PC-3 (cell line): ENCODE data around the gene MMAA. TPM values are rescaled to one million over a fixed set of nuclear protein-coding genes. Genes with fewer than 3 reads are reported as not detected.
A peak's percentile ranks its signal among the peaks of the same experiment; 100 is the strongest.

Experiments used
- ATAC-seq: fragments of 200-7000 bp; cut with Tn5 transposase; 2 replicates; pipeline ENCODE4 v1.9.1; 2020; ENCODE audit warnings: mild to moderate bottlenecking, moderate library complexity
- BruUV-seq: library from RNA; stranded (reverse); fragments of 400-500 nt; replicated peaks from 2 replicates; lab custom pipeline; 2021; lab: Mats Ljungman, UMichigan
- CTCF ChIA-PET: fragments of 300-600 bp; sonication (Branson Sonifier 250); formaldehyde crosslinking; loops from one replicate; lab custom pipeline; 2022; ENCODE audit warnings: antibody characterized with exemption; lab: Charles Lee
- POLR2A ChIA-PET: fragments of 300-600 bp; sonication (Branson Sonifier 250); formaldehyde crosslinking; loops from one replicate; lab custom pipeline; 2022; ENCODE audit warnings: antibody characterized with exemption; ENCODE audit not compliant: unreplicated experiment; lab: Charles Lee
- DNase-seq: peaks from one replicate; pipeline ENCODE4 v3.0.0-alpha.2; 2015
- H2AFZ ChIP-seq: fragments of 300-600 bp; sonication (generic); 2 replicates; pipeline ENCODE4 v1.6.0; 2016; ENCODE audit warnings: antibody characterized with exemption, low read length
- H3F3A ChIP-seq: fragments of 300-600 bp; sonication (generic); one replicate; pipeline ENCODE4 v1.6.0; 2017; ENCODE audit warnings: antibody characterized with exemption, low read length, control low read depth, mild to moderate bottlenecking; ENCODE audit not compliant: unreplicated experiment
- H3K27ac ChIP-seq: fragments of 300-600 bp; sonication (generic); 2 replicates; pipeline ENCODE4 v1.5.1; 2016; ENCODE audit warnings: mild to moderate bottlenecking, low read length
- H3K27me3 ChIP-seq: fragments of 300-600 bp; sonication (generic); 2 replicates; pipeline ENCODE4 v1.6.1; 2016; ENCODE audit warnings: low read length, mixed read lengths
- H3K36me3 ChIP-seq: fragments of 300-600 bp; sonication (generic); 2 replicates; pipeline ENCODE4 v1.6.1; 2016; ENCODE audit warnings: low read depth, mixed run types, low read length, mixed read lengths
- H3K4me1 ChIP-seq: fragments of 300-600 bp; sonication (generic); 2 replicates; pipeline ENCODE4 v1.5.1; 2016; ENCODE audit warnings: low read length; ENCODE audit not compliant: insufficient read depth
- H3K4me2 ChIP-seq: fragments of 300-600 bp; sonication (generic); 2 replicates; pipeline ENCODE4 v1.6.0; 2016; ENCODE audit warnings: low read length
- H3K4me3 ChIP-seq: fragments of 300-600 bp; sonication (generic); 2 replicates; pipeline ENCODE4 v1.5.1; 2016; ENCODE audit warnings: mild to moderate bottlenecking, low read length, mixed read lengths
- H3K79me2 ChIP-seq: fragments of 300-600 bp; sonication (generic); 2 replicates; pipeline ENCODE4 v1.6.1; 2017; ENCODE audit warnings: low read length, mixed read lengths
- H3K9ac ChIP-seq: fragments of 300-600 bp; sonication (generic); 2 replicates; pipeline ENCODE4 v1.6.0; 2016; ENCODE audit warnings: mild to moderate bottlenecking, low read length
- H3K9me2 ChIP-seq: fragments of 300-600 bp; sonication (generic); replicated peaks from 2 replicates; pipeline ENCODE4 v1.6.1; 2016; ENCODE audit warnings: mixed run types, low read length, mixed read lengths
- H3K9me3 ChIP-seq: fragments of 300-600 bp; sonication (generic); 2 replicates; pipeline ENCODE4 v1.6.1; 2016; ENCODE audit warnings: low read length, mixed read lengths
- H4K20me1 ChIP-seq: fragments of 300-600 bp; sonication (generic); 2 replicates; pipeline ENCODE4 v1.6.1; 2016; ENCODE audit warnings: low read length, mixed read lengths
- EZH2 ChIP-seq: fragments of 300-600 bp; sonication (generic); IDR thresholded peaks from one replicate; pipeline ENCODE4 v1.6.1; 2017; ENCODE audit warnings: antibody characterized with exemption, mild to moderate bottlenecking, low read length; ENCODE audit not compliant: unreplicated experiment
- EZH2phosphoT487 ChIP-seq: fragments of 300-600 bp; sonication (generic); IDR thresholded peaks from 2 replicates; pipeline ENCODE4 v1.6.1; 2018; ENCODE audit warnings: mild to moderate bottlenecking, antibody characterized with exemption, low read length, borderline replicate concordance
- intact Hi-C: fragments of 100-400 bp; cut with micrococcal nuclease; formaldehyde crosslinking; loops from 2 replicates; pipeline ENCODE4 v1.9.0; 2023
- total RNA-seq: library from RNA; depleted of rRNA; stranded (reverse); fragments of >200 nt; gene quantifications from 2 replicates; pipeline ENCODE4 v1.2.3, GENCODE V29; 2014
- TF ChIP-seq, protein P1 (sequence below): fragments of 300-600 bp; sonication (generic); conservative IDR thresholded peaks from 2 replicates; pipeline ENCODE4 v1.5.1; 2017; ENCODE audit warnings: antibody characterized with exemption, low read depth, mild to moderate bottlenecking, low read length

Gene MMAA
- total RNA-seq, 1 experiment from 2014 or later = 5.3 TPM

DNA sequence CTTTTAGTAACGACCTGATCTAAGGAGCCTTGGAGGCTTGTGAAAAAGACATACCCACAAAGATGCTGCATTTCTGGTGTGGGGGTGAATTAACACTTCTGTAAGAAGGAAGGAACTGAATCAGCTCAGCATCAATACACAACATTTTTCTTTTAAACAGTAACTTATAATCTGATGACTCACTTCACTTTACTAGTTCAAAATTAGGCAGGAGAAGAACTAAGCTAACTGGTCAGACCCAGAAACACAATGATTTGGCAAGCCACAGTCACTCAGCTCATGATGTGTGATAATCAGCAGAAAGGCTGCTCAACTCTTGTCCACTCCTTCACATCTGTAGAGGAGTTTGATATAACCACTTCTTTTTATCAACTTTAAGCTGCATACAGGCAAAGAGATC is 4.6 kb downstream of the MMAA start:
- H4K20me1 ChIP-seq = no peaks in the 10 kb centered on the region
- peak overlapping the region; percentile 13; the same call in 1 of the 2 replicates for H3K4me2 ChIP-seq
- ChIA-PET POLR2A (interaction anchor here (0.6 to 1.2 kb wide), 2 partner anchors 52 to 109 kb away, joined by 4 to 13 read pairs; no protein-coding TSS in a partner anchor), CTCF (interaction anchor here (0.6 kb wide), 1 partner anchor 123 kb away, joined by 4 read pairs; no protein-coding TSS in a partner anchor)
- TF ChIP-seq, protein P1, sequence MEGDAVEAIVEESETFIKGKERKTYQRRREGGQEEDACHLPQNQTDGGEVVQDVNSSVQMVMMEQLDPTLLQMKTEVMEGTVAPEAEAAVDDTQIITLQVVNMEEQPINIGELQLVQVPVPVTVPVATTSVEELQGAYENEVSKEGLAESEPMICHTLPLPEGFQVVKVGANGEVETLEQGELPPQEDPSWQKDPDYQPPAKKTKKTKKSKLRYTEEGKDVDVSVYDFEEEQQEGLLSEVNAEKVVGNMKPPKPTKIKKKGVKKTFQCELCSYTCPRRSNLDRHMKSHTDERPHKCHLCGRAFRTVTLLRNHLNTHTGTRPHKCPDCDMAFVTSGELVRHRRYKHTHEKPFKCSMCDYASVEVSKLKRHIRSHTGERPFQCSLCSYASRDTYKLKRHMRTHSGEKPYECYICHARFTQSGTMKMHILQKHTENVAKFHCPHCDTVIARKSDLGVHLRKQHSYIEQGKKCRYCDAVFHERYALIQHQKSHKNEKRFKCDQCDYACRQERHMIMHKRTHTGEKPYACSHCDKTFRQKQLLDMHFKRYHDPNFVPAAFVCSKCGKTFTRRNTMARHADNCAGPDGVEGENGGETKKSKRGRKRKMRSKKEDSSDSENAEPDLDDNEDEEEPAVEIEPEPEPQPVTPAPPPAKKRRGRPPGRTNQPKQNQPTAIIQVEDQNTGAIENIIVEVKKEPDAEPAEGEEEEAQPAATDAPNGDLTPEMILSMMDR = no peak
- no peak for TF ChIP-seq EZH2phosphoT487
- H3K9me2 ChIP-seq = no peaks in the 10 kb centered on the region
- no peak overlapping the region for H3K9ac ChIP-seq
- peaks cover 23% of the 10 kb centered on the region for H3K4me1 ChIP-seq
- H3K9me3 ChIP-seq = no peaks in the 10 kb centered on the region
- H3K4me3 ChIP-seq = no peak overlapping the region
- no peaks in the 10 kb centered on the region for H3F3A ChIP-seq
- no peaks in the 10 kb centered on the region for H3K27me3 ChIP-seq
- peak; percentile 49 for ATAC-seq
- H3K36me3 ChIP-seq = no peaks in the 10 kb centered on the region
- H3K79me2 ChIP-seq = peaks cover 10% of the 10 kb centered on the region
- BruUV-seq = no TSS peak
- no peak overlapping the region for H2AFZ ChIP-seq
- no peak overlapping the region for H3K27ac ChIP-seq
- intact Hi-C loops = loop anchor here (5.0 kb wide), 1 partner anchor 163 kb away; no protein-coding TSS in a partner anchor
- peak; percentile 71 for DNase-seq

DNA sequence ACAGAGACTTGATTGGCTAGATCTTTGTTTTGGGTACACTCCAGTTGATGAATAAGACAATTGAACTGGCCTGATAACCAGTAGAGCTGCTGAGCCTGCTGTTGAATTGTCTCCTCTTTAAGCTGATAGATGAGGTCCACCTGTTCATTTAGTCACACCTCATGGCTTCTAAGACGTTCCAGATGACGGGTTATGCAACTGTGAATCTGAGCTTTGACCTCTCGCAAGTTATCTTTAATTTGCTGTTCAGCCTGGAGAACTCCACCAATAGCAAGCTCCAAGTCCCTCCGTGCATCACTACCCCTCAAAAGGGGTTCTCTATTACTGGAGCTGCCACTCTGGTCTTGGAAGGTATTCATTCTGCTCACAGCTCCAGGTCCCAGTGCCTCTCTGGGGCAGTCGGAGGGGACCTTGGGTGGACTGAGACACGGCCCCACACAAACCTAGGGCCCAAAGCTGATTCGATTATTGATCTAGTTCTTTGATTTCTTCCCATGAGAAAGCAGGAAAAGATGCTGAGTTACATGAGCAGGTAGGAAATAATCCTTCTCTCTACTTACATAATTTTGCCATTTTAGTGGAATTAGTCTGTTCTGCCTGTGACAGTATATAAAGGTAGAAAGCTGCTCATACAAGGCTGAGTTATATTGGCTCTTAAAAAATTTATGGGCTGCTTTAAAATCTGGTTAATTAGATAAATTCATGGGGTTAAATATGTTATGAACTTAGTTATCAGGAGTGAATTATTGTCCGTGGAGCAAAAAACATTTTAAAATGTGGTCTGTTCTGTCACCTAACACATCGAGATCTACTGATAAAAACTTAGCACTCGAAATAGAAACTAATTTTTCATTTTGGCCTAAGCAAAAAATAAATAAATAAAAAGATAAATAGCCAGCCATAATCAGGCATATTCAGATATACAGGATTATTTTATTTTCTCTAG is 6.8 kb downstream of the MMAA start:
- TF ChIP-seq, protein P1 = no peak
- TF ChIP-seq EZH2 = no peak
- TF ChIP-seq EZH2phosphoT487 = no peak
- BruUV-seq = no TSS peak
- H3K27me3 ChIP-seq = no peaks in the 10 kb centered on the region
- no peak overlapping the region for H3K4me3 ChIP-seq
- CTCF ChIA-PET = no interaction called here
- H3K9ac ChIP-seq = no peak overlapping the region
- no peak overlapping the region for H3K27ac ChIP-seq
- intact Hi-C loops = no loop called here
- H3K4me2 ChIP-seq = no peak overlapping the region
- no peaks in the 10 kb centered on the region for H3K36me3 ChIP-seq
- DNase-seq (no peak), ATAC-seq (no peak)
- H4K20me1 ChIP-seq = no peaks in the 10 kb centered on the region
- POLR2A ChIA-PET = no interaction called here
- H3K4me1 ChIP-seq = peaks cover 15% of the 10 kb centered on the region
- H3K9me3 ChIP-seq = no peaks in the 10 kb centered on the region
- H3K79me2 ChIP-seq = no peaks in the 10 kb centered on the region
- H3K9me2 ChIP-seq = no peaks in the 10 kb centered on the region
- H2AFZ ChIP-seq = no peak overlapping the region
- H3F3A ChIP-seq = no peaks in the 10 kb centered on the region

DNA sequence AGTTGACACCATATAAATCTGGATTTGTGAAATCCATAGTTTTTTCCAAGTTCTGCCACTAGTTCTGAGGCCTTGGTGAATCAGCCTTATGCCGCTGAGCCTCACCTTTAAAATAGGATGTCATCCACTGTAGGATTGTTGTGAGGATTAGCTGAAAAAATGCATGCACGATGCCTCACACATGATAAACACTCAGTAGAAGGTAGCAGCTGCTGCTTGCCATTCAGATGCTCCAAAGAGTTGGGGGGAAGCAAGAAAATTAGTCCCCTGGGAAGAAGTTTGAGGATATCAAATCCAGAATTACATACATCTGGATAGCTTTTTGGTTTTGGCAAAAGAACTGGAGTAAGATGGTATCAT is 7.4 kb downstream of the MMAA start:
- DNase-seq = no peak
- TF ChIP-seq EZH2phosphoT487 (no peak), EZH2 (no peak)
- TF ChIP-seq, protein P1 = no peak
- Histone ChIP-seq H3K4me1 (peaks cover 15% of the 10 kb centered on the region), H3K4me2 (no peak overlapping the region), H3K4me3 (no peak overlapping the region), H3K9me3 (no peaks in the 10 kb centered on the region), H3K9ac (no peak overlapping the region), H3F3A (no peaks in the 10 kb centered on the region), H3K36me3 (no peaks in the 10 kb centered on the region), H3K9me2 (no peaks in the 10 kb centered on the region), H3K27me3 (no peaks in the 10 kb centered on the region), H4K20me1 (no peaks in the 10 kb centered on the region), H3K27ac (no peak overlapping the region), H3K79me2 (no peaks in the 10 kb centered on the region), H2AFZ (no peak overlapping the region)
- intact Hi-C loops = no loop called here
- POLR2A ChIA-PET = no interaction called here
- ATAC-seq = no peak
- BruUV-seq = no TSS peak
- CTCF ChIA-PET = no interaction called here
